GM12891 (cell line): Measurements from ENCODE around the gene RGS17. TPM values are rescaled to one million over a fixed set of nuclear protein-coding genes. Genes with fewer than 3 reads are reported as not detected.

Experiments used
- DNase-seq: peaks from one replicate; pipeline ENCODE4 v3.0.0; 2011; ENCODE audit warnings: low spot score; ENCODE audit not compliant: insufficient read length
- FAIRE-seq: peaks from 2 replicates; lab custom pipeline; 2011; peaks lifted over from hg19 to GRCh38; lab: Jason Lieb, UNC
- PAX5 ChIP-seq: IDR thresholded peaks from 2 replicates; pipeline ENCODE4 v1.6.1; 2011; ENCODE audit warnings: low read length, moderate library complexity, mild to moderate bottlenecking; ENCODE audit not compliant: insufficient read depth, severe bottlenecking
- POLR2A ChIP-seq: IDR thresholded peaks from 2 replicates; pipeline ENCODE4 v1.6.1; 2011; ENCODE audit warnings: low read depth, low read length, control low read depth
- POLR2AphosphoS5 ChIP-seq: IDR thresholded peaks from 2 replicates; pipeline ENCODE4 v1.6.1; 2011; ENCODE audit warnings: low read depth, low read length, control low read depth
- POU2F2 ChIP-seq: IDR thresholded peaks from 2 replicates; pipeline ENCODE4 v1.6.1; 2011; ENCODE audit warnings: low read depth, mild to moderate bottlenecking, control low read depth, low read length, moderate library complexity
- SPI1 ChIP-seq: IDR thresholded peaks from 2 replicates; pipeline ENCODE4 v1.6.1; 2011; ENCODE audit warnings: low read depth, low read length, control low read depth
- TAF1 ChIP-seq: IDR thresholded peaks from 2 replicates; pipeline ENCODE4 v1.6.1; 2011; ENCODE audit warnings: low read depth, low read length, control low read depth
- polyA plus RNA-seq: library from polyadenylated mRNA; unstranded; fragments of >200 nt; gene quantifications from one replicate; pipeline ENCODE4 v1.2.1, GENCODE V29; 2012; ENCODE audit warnings: low read depth, missing spikeins, inconsistent platforms; ENCODE audit not compliant: missing spikeins

Gene RGS17
- polyA plus RNA-seq = 0.09 TPM

GRCh38 chr6:153131037-153131981 is at the start of gene RGS17:
TSS of gene RGS17 (minus strand) at chr6:153131282. CDS start at chr6:153044018, 87,264 bp downstream.
- no peak for FAIRE-seq
- TF ChIP-seq POLR2AphosphoS5 (no peak), PAX5 (no peak), POLR2A (no peak), SPI1 (no peak), POU2F2 (no peak), TAF1 (no peak)
- peak; percentile 50 for DNase-seq

- TF ChIP-seq POLR2AphosphoS5 (no peak), POU2F2 (no peak)
- DNase-seq (no peak), FAIRE-seq (no peak)
These were observed 41.7 kb upstream of the RGS17 start for GRCh38 chr6:153172815-153173214.

GRCh38 chr6:153170511-153170910 is 39.4 kb upstream of the RGS17 start:
- DNase-seq (no peak), FAIRE-seq (no peak)
- TF ChIP-seq POU2F2 = no peak
- no peak for TF ChIP-seq TAF1
- TF ChIP-seq POLR2A = no peak
- no peak for TF ChIP-seq SPI1
- TF ChIP-seq PAX5 = no peak
- no peak for TF ChIP-seq POLR2AphosphoS5

GRCh38 chr6:153167907-153168306 is 36.8 kb upstream of the RGS17 start:
- DNase-seq (no peak), FAIRE-seq (no peak)
- no peak for TF ChIP-seq POLR2A
- no peak for TF ChIP-seq SPI1
- TF ChIP-seq POU2F2 = no peak
- TF ChIP-seq TAF1 = no peak

GRCh38 chr6:153167061-153167891 is 36.2 kb upstream of the RGS17 start:
- no peak for TF ChIP-seq TAF1
- TF ChIP-seq POLR2AphosphoS5 = no peak
- no peak for TF ChIP-seq POLR2A
- no peak for TF ChIP-seq SPI1
- TF ChIP-seq PAX5 = no peak
- no peak for TF ChIP-seq POU2F2
- FAIRE-seq (no peak), DNase-seq (no peak)

GRCh38 chr6:153162646-153163045 is 31.6 kb upstream of the RGS17 start:
- FAIRE-seq (no peak), DNase-seq (no peak)
- TF ChIP-seq PAX5 = no peak
- no peak for TF ChIP-seq POU2F2
- TF ChIP-seq POLR2A = no peak
- no peak for TF ChIP-seq TAF1

GRCh38 chr6:153162172-153162571 is 31.1 kb upstream of the RGS17 start:
- no peak for FAIRE-seq
- no peak for TF ChIP-seq PAX5
- no peak for TF ChIP-seq POLR2AphosphoS5
- no peak for TF ChIP-seq TAF1
- TF ChIP-seq SPI1 = no peak
- no peak for TF ChIP-seq POLR2A
- TF ChIP-seq POU2F2 = no peak
- DNase-seq = no peak

- no peak for TF ChIP-seq PAX5
- TF ChIP-seq SPI1 = no peak
- TF ChIP-seq POLR2AphosphoS5 = no peak
- TF ChIP-seq POLR2A = no peak
- no peak for TF ChIP-seq TAF1
- TF ChIP-seq POU2F2 = no peak
- no peak for DNase-seq
- no peak for FAIRE-seq
These were observed 29.1 kb upstream of the RGS17 start for GRCh38 chr6:153160221-153160620.

- TF ChIP-seq TAF1 (no peak), POLR2A (no peak), SPI1 (no peak), POU2F2 (no peak), PAX5 (no peak), POLR2AphosphoS5 (no peak)
- DNase-seq (no peak), FAIRE-seq (no peak)
These were observed 19.8 kb upstream of the RGS17 start for GRCh38 chr6:153150752-153151440.
